Gastroesophageal sphincter (tissue), 4 donors: ENCODE data around the gene CLIC4. TPM values are rescaled to one million over a fixed set of nuclear protein-coding genes. Genes with fewer than 3 reads are reported as not detected.
A peak's percentile ranks its signal among the peaks of the same experiment; 100 is the strongest.
"Not testable (repeated sequence)": the region's sequence is repeated elsewhere in the genome, so short reads cannot be mapped to it uniquely, and the experiment has no call there.

ENCODE experiments used
- ATAC-seq: fragments of 150-250 bp; one replicate; pipeline ENCODE4 v1.9.1; 2016; ENCODE audit warnings: mild to moderate bottlenecking, moderate library complexity
- H3K27ac ChIP-seq, 4 donors: fragments of 200-600 bp; sonication (generic) in 3 of 4; 1 replicate in 3 of 4; 2 replicates in 1 of 4; pipeline ENCODE4 v1.5.1; 2016 to 2019
- H3K27me3 ChIP-seq: fragments of 200-600 bp; sonication (generic); one replicate; pipeline ENCODE4 v1.5.1; 2019
- H3K36me3 ChIP-seq, 2 donors: fragments of 200-600 bp; sonication (generic); one replicate each; pipeline ENCODE4 v1.5.1; 2019; ENCODE audit warnings: control low read depth in 1 of 2
- H3K4me1 ChIP-seq, 3 donors: fragments of 200-600 bp; sonication (generic); 1 replicate in 2 of 3; 2 replicates in 1 of 3; pipeline ENCODE4 v1.5.1; 2016 to 2019; ENCODE audit warnings: control low read depth in 2 of 3
- H3K4me3 ChIP-seq, 2 donors: fragments of 200-600 bp; sonication (generic); one replicate each; pipeline ENCODE4 v1.5.1; 2019; ENCODE audit warnings: mild to moderate bottlenecking in 1 of 2, moderate library complexity in 1 of 2
- H3K9me3 ChIP-seq, 3 donors: fragments of 200-600 bp; sonication (generic); one replicate each; pipeline ENCODE4 v1.5.1; 2017 to 2019; ENCODE audit warnings: control low read depth in 2 of 3
- EP300 ChIP-seq: sonication (generic); formaldehyde crosslinking; IDR thresholded peaks from one replicate; pipeline ENCODE4 v1.6.1; 2017; ENCODE audit warnings: antibody characterized with exemption, mild to moderate bottlenecking
- POLR2A ChIP-seq, 2 donors: fragments of 450-650 bp; IDR thresholded peaks; one replicate each; pipeline ENCODE4 v1.6.1; 2017; ENCODE audit warnings: antibody characterized with exemption in 2 of 2, mild to moderate bottlenecking in 2 of 2, moderate library complexity in 1 of 2
- POLR2AphosphoS5 ChIP-seq: sonication (generic); formaldehyde crosslinking; IDR thresholded peaks from one replicate; pipeline ENCODE4 v1.6.1; 2017; ENCODE audit warnings: antibody characterized with exemption
- WGBS, 2 donors: methylation state at CpG; one replicate each; pipeline ENCODE4 v1.1.5; 2018; ENCODE audit warnings: low coverage in 1 of 2; 5-methylcytosine and 5-hydroxymethylcytosine counted together
- total RNA-seq, 4 donors: library from RNA; depleted of rRNA; stranded (reverse); fragments of >200 nt; gene quantifications; one replicate each; pipeline ENCODE4 v1.1.0, GENCODE V29; 2016
- TF ChIP-seq, protein P1 (sequence below), 4 experiments: fragments of 200-600 bp in 2 of 4; fragments of 450-650 bp in 2 of 4; sonication (generic) in 1 of 4; IDR thresholded peaks; one replicate each; pipeline ENCODE4 v1.5.1; 2017 to 2019; ENCODE audit warnings: antibody characterized with exemption in 4 of 4, mild to moderate bottlenecking in 2 of 4, moderate library complexity in 2 of 4

CLIC4 gene
- total RNA-seq, 4 donors from 2014 or later, result 553 to 721 (median 692) TPM

DNA sequence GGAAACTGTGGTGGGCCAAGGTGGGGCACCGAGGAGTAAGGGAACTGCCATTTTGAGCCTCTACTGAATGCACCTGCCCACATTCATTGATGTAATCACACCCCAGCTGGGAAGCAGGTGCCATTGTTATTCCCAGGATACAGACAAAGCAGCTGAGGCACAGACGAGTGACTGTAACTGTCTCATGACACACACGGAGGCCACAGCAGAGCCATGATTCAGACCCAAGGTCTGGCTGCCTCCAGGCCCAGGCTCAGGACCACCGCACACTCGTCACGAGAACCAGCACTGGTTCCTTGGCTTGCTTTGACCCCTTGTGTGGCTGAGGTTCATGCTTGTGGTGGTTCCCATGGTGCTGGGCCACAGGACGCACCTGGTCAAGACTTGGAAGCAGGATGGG lies 45.6 kb upstream of the CLIC4 start:
- 83 to 100% methylated on average over 1 to 2 of the region's 7 CpGs for WGBS, 2 donors
- no peak overlapping the region for H3K4me3 ChIP-seq
- H3K4me1 ChIP-seq, result peaks cover 0 to 21% (median 6%) of the 10 kb centered on the region in 3 donors
- no peak overlapping the region for H3K27ac ChIP-seq
- TF ChIP-seq POLR2A (IDR thresholded peaks at IDR 0.05), result no peak
- TF ChIP-seq POLR2AphosphoS5, result no peak
- TF ChIP-seq, protein P1, sequence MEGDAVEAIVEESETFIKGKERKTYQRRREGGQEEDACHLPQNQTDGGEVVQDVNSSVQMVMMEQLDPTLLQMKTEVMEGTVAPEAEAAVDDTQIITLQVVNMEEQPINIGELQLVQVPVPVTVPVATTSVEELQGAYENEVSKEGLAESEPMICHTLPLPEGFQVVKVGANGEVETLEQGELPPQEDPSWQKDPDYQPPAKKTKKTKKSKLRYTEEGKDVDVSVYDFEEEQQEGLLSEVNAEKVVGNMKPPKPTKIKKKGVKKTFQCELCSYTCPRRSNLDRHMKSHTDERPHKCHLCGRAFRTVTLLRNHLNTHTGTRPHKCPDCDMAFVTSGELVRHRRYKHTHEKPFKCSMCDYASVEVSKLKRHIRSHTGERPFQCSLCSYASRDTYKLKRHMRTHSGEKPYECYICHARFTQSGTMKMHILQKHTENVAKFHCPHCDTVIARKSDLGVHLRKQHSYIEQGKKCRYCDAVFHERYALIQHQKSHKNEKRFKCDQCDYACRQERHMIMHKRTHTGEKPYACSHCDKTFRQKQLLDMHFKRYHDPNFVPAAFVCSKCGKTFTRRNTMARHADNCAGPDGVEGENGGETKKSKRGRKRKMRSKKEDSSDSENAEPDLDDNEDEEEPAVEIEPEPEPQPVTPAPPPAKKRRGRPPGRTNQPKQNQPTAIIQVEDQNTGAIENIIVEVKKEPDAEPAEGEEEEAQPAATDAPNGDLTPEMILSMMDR (IDR thresholded peaks at IDR 0.05), result no peak
- no peak for TF ChIP-seq EP300
- no peaks in the 10 kb centered on the region for H3K27me3 ChIP-seq
- H3K9me3 ChIP-seq, result no peaks in the 10 kb centered on the region
- ATAC-seq, result no peak
- no peaks in the 10 kb centered on the region for H3K36me3 ChIP-seq

DNA sequence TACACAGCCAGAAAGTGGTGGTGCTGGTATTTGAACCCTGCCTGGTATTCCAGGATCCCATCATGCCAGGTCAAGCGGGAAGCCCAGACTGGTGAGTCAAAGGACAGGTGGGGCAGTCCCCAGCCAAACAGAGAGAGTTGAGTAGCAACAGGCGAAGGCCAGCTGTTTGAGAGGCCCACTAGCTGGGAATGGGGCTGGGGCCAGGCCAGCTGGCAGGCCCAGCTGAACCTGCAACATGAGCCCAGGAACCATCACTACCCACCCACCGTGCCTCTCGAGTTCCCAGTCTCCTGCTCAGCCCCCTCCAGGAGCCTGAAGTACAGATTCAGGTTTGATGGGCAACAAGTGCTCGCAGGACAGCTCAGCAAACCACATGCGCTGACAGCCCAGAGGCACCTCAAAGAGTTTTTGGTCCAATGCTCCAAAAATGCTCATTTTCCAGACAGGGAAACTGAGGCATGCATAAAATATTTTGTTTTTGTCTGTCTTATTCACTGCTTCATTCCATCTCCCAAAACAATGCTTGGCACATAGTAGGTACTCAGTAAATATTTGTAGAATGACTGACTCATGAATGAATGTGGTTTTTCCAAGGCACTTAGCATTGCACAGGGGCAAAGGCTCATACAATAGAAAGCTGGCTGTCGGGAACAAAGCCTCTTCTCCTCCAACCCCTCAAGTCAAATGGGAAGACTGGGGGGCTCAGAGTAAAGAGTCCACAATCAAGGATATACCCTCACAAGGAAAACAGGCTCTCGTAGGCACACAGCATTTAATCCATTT lies 42.5 kb upstream of the CLIC4 start:
- Histone ChIP-seq H3K4me1 (peaks cover 0 to 21% (median 5%) of the 10 kb centered on the region in 3 donors), H3K27me3 (no peaks in the 10 kb centered on the region), H3K9me3 (no peaks in the 10 kb centered on the region), H3K36me3 (no peaks in the 10 kb centered on the region), H3K27ac (no peak overlapping the region), H3K4me3 (no peak overlapping the region)
- ATAC-seq, result no peak
- WGBS, 2 donors, result 69 to 100% methylated on average over 1 to 7 of the region's 8 CpGs
- TF ChIP-seq, protein P1 (IDR thresholded peaks at IDR 0.05), result no peak
- TF ChIP-seq POLR2AphosphoS5 (no peak), EP300 (no peak), POLR2A (IDR thresholded peaks at IDR 0.05) (no peak)

DNA sequence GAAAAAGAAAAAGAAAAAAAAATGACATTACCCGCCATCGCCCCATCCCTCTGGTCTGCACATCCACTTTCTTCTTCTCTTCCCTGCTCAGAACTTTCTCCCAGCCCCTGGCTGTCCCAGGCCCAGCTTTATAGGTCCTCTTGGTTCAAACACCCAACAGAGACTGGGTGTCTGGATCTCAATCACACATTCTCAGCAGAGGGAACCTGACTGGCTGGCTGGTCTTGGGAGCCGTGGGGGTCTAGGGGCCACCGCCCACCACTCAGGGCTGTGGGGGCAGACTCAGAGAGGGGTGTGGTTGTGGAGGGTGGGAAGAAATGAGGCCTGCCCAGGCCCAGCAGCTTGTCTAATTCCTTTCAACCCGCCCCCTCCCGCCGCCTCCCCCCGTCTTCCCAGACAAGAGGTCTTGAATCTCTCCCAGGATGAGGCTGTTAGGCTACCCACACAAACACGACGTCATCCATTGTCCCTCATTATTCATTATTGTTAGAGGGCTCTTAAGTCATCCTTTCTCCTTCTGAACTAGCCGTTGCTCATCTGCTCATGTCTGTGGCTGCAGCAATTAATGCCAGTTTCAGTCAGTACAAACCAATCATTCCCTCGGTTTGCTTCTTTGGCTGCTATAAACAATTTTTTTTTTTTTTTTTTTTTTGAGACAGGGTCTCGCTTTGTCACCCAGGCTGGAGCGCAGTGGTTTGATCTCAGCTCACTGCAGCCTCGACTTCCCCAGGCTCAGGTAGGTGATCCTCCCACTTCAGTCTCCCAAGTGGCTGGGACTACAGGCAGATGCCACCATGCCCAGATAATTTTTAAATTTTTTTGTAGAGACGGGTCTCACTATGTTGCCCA lies 40.6 kb upstream of the CLIC4 start:
- 26 to 53% methylated on average over 5 to 6 of the region's 16 CpGs for WGBS, 2 donors
- TF ChIP-seq POLR2AphosphoS5 (no peak), EP300 (no peak), POLR2A (IDR thresholded peaks at IDR 0.05) (no peak)
- TF ChIP-seq, protein P1 (IDR thresholded peaks at IDR 0.05), result no peak
- Histone ChIP-seq H3K9me3 (no peaks in the 10 kb centered on the region), H3K27me3 (no peaks in the 10 kb centered on the region), H3K36me3 (no peaks in the 10 kb centered on the region), H3K4me1 (peaks cover 0 to 21% (median 5%) of the 10 kb centered on the region in 3 donors), H3K4me3 (peak overlapping the region in 1 of 2 donors; percentile 21), H3K27ac (peak overlapping the region in 3 of 4 donors; percentile 18 to 63 (median 60))
- no peak for ATAC-seq

DNA sequence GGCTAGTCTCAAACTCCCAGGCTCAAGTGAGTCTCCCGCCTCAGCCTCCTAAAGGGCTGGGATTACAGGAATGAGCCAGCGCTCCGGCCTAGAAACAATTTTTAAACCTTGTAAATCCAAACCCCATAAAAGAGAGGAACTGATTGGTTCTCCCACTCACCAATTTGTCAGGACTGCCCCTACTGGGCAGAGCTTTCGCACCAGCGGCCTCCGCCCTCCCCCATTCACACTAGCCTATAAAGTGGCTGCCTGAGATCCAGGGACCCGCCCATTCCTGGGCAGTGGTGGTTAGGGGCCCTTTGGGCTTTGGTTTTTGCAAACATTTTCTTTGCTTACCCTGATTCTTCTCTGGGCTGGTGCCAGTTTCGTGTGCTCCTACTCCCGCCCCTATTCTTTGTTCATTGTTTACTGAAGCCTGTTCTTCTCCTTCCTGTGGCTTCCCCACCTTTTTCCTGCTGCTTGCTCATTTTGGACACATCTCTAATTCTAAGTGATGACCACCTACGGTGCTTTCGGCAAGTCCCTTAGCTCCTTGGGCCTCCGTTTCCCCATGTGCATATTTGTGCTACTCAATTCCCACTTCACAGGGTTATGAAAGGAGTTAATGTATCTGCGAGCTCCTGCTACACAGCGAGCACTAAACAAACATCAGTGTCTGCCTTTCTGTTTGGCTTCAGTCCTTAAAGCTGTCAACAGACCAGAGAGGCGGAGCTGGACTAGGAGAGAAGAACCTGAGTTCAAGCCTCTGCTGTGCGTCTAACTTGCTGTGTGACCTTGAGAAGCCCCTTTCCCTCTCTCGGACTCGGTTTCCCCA lies 39.8 kb upstream of the CLIC4 start:
- TF ChIP-seq POLR2A (IDR thresholded peaks at IDR 0.05), result no peak
- TF ChIP-seq POLR2AphosphoS5, result no peak
- TF ChIP-seq, protein P1 (IDR thresholded peaks at IDR 0.05), result peak in 1 of 4 experiments; percentile 9
- no peak for TF ChIP-seq EP300
- H3K9me3 ChIP-seq, result no peaks in the 10 kb centered on the region
- peak overlapping the region in 1 of 2 donors; percentile 21 for H3K4me3 ChIP-seq
- H3K36me3 ChIP-seq, result no peaks in the 10 kb centered on the region
- H3K4me1 ChIP-seq, result peaks cover 0 to 21% (median 5%) of the 10 kb centered on the region in 3 donors
- H3K27me3 ChIP-seq, result no peaks in the 10 kb centered on the region
- peak overlapping the region in 3 of 4 donors; percentile 48 to 63 (median 60) for H3K27ac ChIP-seq
- WGBS, 2 donors, result 42 to 50% methylated on average over 11 to 15 of the region's 18 CpGs
- ATAC-seq, result peak; percentile 93

DNA sequence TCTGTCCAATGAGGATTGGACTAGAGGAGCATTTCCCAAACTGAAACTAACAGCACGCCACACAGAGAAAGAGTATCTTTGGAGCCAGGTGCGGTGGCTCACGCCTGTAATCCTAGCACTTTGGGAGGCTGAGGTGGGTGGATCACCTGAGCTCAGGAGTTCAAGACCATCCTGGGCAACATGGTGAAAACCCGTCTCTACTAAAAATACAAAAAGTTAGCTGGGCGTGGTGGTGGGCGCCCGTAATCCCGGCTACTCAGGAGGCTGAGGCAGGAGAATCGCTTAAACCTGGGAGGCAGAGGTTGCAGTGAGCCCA lies 39.2 kb upstream of the CLIC4 start:
- ATAC-seq, H3K4me3 ChIP-seq, H3K9me3 ChIP-seq, H3K36me3 ChIP-seq, H3K27me3 ChIP-seq: not testable (repeated sequence)
- H3K4me1 ChIP-seq, result peaks cover 0 to 21% (median 5%) of the 10 kb centered on the region in 3 donors
- WGBS, 2 donors, result 96% methylated on average over 9 of the region's 9 CpGs; no CpG with 5 or more reads in 1 of the 2 donors
- peak overlapping the region in 3 of 4 donors; percentile 48 to 63 (median 60) for H3K27ac ChIP-seq
